ENCODE measurements around the gene PIP5K1C. TPM values are rescaled to one million over a fixed set of nuclear protein-coding genes. Genes with fewer than 3 reads are reported as not detected.

Gene PIP5K1C
- total RNA-seq, 1 donor from 2014 or later, result 24.5 TPM

DNA sequence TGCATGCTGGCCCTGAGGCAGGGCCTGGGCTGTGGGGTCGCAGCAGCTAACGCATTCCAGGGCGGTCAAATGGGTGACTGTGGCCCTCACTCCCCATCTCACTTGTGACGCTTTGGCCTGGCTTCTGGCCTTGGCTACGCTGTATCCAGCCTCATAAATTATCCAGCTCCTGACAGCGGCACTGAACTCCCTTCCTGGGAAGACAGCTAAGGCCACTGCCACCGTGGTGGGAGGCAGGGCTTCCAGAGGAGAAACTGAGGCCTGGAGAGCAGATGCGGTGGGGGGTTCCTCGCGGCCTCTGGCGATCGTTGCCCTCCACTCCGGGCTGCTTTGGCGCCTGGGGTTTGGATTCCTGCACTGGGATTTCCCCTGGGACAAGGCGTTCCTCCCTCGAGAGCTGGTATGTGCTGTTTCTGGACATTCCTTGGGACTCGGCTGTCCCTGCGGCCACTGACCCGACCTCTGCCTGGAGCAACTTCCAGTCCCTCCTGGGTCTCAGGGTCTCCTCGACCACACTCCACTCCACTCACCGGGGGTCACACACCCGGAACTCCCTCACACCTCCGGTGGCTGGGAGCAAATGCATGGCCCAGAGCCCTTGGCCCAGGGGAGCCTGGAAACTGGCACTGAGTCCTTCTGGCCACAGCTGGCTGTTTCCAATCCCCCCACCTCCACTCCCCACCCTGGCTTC, 97.0 kb downstream of the PIP5K1C start:
- H3K36me3 Mint-ChIP-seq (ENCODE audit: low read depth), result peaks cover 2% of the 10 kb centered on the region
- no peak overlapping the region for H3K27ac Mint-ChIP-seq
- H3K4me1 Mint-ChIP-seq (ENCODE audit: low read depth), result peaks cover 4% of the 10 kb centered on the region

DNA sequence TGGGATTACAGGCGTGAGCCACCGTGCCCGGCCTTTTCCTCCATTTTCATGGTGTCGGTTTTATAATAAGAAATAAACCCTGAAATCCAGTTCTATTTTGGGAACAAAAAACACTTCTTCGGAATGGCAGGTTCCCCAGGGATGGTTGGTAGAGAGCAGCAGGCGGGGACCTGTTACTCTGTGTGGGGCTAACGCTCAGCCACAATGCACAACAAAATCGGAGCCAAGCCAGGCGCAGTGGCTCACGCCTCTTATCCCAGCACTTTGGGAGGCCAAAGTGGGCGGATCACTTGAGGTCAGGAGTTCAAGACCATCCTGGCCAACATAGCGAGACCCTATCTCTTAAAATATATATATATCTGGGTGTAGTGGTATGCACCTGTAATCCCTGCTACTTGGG, 99.2 kb downstream of the PIP5K1C start:
- Mint-ChIP-seq H3K27me3 (ENCODE audit: insufficient read depth) (no peaks in the 10 kb centered on the region), H3K4me3 (no peak overlapping the region), H3K9me3 (no peaks in the 10 kb centered on the region), H3K36me3 (ENCODE audit: low read depth) (no peaks in the 10 kb centered on the region), H3K27ac (no peak overlapping the region), H3K4me1 (ENCODE audit: low read depth) (no peaks in the 10 kb centered on the region)
- DNase-seq (ENCODE audit: low spot score), result no peak
- intact Hi-C loops (cut with micrococcal nuclease), result no loop called here

More for the DNA sequence above, 97.0 kb downstream of the PIP5K1C start:
- intact Hi-C loops (cut with micrococcal nuclease), result no loop called here
- H3K9me3 Mint-ChIP-seq, result no peaks in the 10 kb centered on the region
- peaks cover 2% of the 10 kb centered on the region for H3K27me3 Mint-ChIP-seq (ENCODE audit: insufficient read depth)
- no peak for DNase-seq (ENCODE audit: low spot score)
- no peak overlapping the region for H3K4me3 Mint-ChIP-seq

DNA sequence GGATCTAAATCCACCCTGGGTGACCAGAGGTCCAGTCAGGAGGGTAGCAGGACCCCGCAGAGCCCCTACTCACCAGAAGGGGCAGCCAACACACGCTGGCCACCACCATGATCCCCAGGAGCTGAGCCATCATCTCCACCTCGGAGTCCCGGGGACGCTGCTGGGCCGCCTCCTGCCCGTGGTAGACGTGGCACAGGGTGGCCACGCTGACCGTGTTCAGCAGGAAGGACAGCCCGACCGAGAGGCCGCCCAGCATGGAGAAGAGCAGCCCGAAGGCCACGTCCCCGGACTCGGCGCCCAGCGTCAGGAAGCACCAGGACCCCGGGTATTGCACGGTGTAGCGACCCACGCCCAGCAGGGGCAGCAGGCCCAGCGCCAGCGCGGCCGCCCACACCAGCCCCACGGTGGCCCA, 100.5 kb downstream of the PIP5K1C start:
- no peaks in the 10 kb centered on the region for H3K4me1 Mint-ChIP-seq (ENCODE audit: low read depth)
- no peak for DNase-seq (ENCODE audit: low spot score)
- no peaks in the 10 kb centered on the region for H3K27me3 Mint-ChIP-seq (ENCODE audit: insufficient read depth)
- H3K9me3 Mint-ChIP-seq, result no peaks in the 10 kb centered on the region
- H3K27ac Mint-ChIP-seq, result no peak overlapping the region
- no peak overlapping the region for H3K4me3 Mint-ChIP-seq
- no peaks in the 10 kb centered on the region for H3K36me3 Mint-ChIP-seq (ENCODE audit: low read depth)
- intact Hi-C loops (cut with micrococcal nuclease), result no loop called here

DNA sequence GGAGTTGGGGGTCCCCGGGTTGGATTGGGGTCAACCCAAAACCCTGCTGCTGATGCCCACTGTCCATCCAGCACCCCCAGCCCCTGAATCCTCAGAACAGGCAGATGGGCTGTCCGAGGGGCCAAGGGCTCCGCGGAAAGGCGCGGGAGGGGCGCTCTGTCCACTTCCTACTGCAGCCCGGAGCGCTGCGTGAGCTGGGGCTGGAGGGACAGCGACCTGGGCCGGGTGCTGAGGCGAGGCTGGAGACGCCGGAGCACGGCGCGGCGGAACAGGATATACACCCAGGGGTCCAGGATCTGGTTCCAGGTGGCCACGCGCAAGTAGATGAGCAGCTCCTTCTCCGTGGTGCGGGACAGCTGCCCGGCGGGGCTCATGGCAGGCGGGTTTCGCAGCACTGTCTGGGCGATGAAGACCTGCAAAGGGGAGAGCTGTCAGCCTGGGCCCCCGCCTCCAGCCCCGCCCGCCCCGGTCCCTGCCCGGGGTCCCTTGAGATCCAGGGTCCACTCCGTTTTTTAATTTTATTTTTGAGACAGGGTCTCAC, 104.7 kb downstream of the PIP5K1C start:
- Mint-ChIP-seq H3K9me3 (no peaks in the 10 kb centered on the region), H3K27ac (no peak overlapping the region), H3K4me3 (no peak overlapping the region), H3K36me3 (ENCODE audit: low read depth) (no peaks in the 10 kb centered on the region), H3K4me1 (ENCODE audit: low read depth) (no peaks in the 10 kb centered on the region), H3K27me3 (ENCODE audit: insufficient read depth) (no peaks in the 10 kb centered on the region)
- DNase-seq (ENCODE audit: low spot score), result no peak
- intact Hi-C loops (cut with micrococcal nuclease), result no loop called here

DNA sequence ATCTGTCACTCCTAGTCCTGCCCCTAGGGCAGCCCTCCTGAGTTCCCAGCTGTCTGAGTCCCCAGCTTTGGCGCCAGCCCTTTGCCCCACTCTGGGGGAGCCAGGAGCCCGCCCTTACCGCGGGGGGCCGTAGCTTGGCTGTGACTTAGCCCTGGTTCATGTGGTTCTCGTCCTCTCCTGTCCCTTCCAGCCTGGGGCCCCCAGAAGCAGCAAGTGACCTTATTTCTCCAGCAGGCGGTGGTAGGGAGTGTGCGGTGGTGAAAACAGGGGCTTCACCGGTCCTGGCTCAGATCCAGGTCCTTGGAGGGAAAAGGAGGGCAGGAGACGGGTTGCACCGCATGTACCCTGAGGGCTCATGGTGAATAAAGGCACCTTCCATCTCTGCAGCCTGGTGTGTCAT, 107.1 kb downstream of the PIP5K1C start:
- DNase-seq (ENCODE audit: low spot score), result no peak
- no peak overlapping the region for H3K27ac Mint-ChIP-seq
- H3K4me1 Mint-ChIP-seq (ENCODE audit: low read depth), result no peaks in the 10 kb centered on the region
- intact Hi-C loops (cut with micrococcal nuclease), result no loop called here
- no peaks in the 10 kb centered on the region for H3K36me3 Mint-ChIP-seq (ENCODE audit: low read depth)
- H3K4me3 Mint-ChIP-seq, result no peak overlapping the region
- no peaks in the 10 kb centered on the region for H3K9me3 Mint-ChIP-seq
- H3K27me3 Mint-ChIP-seq (ENCODE audit: insufficient read depth), result no peaks in the 10 kb centered on the region

DNA sequence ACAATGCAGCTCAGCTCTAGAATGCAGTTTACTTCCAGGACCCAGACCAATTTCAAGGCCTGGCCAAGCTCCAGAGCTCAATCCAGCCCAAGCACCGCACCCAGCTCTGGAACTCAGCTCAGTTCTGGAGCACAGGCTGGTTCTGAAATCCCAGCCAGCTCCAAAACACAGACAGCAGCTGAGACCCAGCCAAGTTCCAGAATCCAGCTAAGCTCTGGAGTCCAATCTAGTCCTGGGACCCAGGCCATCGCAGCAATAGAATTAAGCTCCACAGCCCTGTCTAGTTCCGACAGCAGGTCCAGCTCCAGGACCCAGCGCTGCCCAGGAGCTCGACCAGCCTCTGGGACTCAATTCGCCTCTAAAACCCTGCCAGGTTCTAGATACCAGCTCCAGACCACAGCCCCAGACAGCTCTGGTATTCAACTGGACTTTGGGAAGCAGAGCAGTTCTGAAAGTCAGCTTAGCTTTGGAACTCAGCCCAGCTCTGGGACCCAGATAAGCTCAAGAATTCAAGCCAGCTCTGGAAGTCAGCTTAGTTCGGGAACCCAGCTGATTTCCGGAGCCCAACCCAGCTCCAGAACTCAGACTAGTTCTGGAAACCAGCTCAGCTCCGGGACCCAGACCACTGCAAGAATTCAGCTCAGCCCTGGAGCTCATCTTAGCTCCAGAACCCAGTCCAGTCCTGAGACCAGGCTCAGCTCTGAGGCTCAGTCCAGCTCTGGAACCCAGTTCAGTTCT, 108.2 kb downstream of the PIP5K1C start:
- intact Hi-C loops (cut with micrococcal nuclease), result no loop called here
- DNase-seq (ENCODE audit: low spot score), result no peak
- Mint-ChIP-seq H3K27me3 (ENCODE audit: insufficient read depth) (no peaks in the 10 kb centered on the region), H3K9me3 (no peaks in the 10 kb centered on the region), H3K27ac (no peak overlapping the region), H3K4me3 (no peak overlapping the region), H3K36me3 (ENCODE audit: low read depth) (no peaks in the 10 kb centered on the region), H3K4me1 (ENCODE audit: low read depth) (no peaks in the 10 kb centered on the region)

DNA sequence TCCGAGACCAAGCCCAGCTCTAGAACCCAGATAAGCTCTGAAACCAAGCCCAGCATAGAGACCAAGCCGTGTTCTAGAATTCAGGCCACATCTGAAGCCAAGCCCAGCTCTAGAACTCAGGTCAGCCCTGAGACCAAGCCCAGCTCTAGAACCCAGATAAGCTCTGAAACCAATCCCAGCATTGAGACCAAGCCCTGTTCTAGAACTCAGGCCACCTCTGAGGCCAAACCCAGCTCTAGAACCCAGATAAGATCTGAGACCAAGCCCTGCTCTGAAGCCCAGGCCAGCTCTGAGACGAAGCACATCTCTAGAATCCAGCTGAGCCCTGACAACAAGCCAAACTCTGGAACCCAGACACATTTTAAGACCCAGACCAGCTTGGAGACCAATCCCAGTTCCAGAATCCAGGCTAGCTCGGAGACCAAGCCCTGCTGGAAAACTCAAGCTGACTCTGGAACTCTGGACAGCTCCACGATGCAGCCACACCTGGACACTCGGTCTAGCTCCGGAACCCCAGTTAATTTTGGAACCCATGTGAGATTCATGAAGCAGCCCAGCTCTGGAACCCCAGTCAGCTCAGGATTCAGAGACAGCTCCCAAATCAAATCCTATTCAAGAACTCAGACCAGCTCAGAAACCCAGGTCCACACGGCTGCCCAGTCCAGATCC, 109.1 kb downstream of the PIP5K1C start:
- Mint-ChIP-seq H3K9me3 (no peaks in the 10 kb centered on the region), H3K27me3 (ENCODE audit: insufficient read depth) (no peaks in the 10 kb centered on the region), H3K27ac (no peak overlapping the region), H3K4me3 (no peak overlapping the region), H3K36me3 (ENCODE audit: low read depth) (no peaks in the 10 kb centered on the region), H3K4me1 (ENCODE audit: low read depth) (no peaks in the 10 kb centered on the region)
- intact Hi-C loops (cut with micrococcal nuclease), result no loop called here
- DNase-seq (ENCODE audit: low spot score), result no peak

DNA sequence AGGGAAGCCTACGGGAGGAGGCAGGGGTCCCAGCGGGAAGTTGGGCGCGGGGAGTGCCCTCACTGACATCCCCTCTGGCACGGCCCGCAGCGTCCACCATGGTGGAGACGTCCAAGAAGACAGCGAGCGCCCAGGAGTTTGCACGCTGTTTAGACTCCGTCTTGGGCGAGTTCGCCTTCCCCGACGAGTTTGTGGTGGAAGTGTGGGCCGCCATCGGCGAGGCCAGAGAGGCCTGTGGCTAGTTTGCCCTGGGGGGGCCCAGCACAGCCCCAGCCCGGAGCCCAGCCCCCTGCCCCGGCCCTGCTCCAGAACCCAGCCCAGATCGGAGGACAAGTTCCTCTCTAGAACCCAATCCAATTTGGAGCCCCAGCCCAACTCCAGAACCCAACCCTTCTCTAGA, 110.3 kb downstream of the PIP5K1C start:
- H3K4me1 Mint-ChIP-seq (ENCODE audit: low read depth), result no peaks in the 10 kb centered on the region
- no peak overlapping the region for H3K4me3 Mint-ChIP-seq
- no peak for DNase-seq (ENCODE audit: low spot score)
- H3K36me3 Mint-ChIP-seq (ENCODE audit: low read depth), result no peaks in the 10 kb centered on the region
- H3K9me3 Mint-ChIP-seq, result no peaks in the 10 kb centered on the region
- H3K27me3 Mint-ChIP-seq (ENCODE audit: insufficient read depth), result no peaks in the 10 kb centered on the region
- H3K27ac Mint-ChIP-seq, result no peak overlapping the region
- intact Hi-C loops (cut with micrococcal nuclease), result no loop called here

DNA sequence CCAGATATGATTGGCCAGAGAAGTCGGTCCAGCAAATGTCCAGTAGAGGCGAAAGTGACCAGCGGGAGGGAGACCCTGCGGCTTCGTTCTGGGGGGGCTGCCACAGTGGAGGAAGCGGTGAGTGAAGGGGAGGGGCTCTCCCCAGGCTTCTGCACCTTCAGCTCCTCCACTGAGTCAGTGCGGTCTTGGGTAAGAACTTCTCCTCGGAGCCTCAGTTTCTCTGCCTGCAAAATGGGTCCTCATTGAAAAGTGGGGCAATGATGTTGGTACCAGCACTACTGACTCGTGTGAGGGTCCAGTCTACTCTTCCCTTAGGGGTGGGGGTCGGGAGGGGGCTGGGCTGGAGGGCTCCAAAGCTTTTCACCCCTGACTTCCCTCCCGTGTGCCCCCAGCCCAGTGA, 110.8 kb downstream of the PIP5K1C start:
- Mint-ChIP-seq H3K36me3 (ENCODE audit: low read depth) (no peaks in the 10 kb centered on the region), H3K4me1 (ENCODE audit: low read depth) (no peaks in the 10 kb centered on the region), H3K4me3 (no peak overlapping the region), H3K9me3 (no peaks in the 10 kb centered on the region), H3K27me3 (ENCODE audit: insufficient read depth) (no peaks in the 10 kb centered on the region), H3K27ac (no peak overlapping the region)
- no peak for DNase-seq (ENCODE audit: low spot score)
- intact Hi-C loops (cut with micrococcal nuclease), result no loop called here

DNA sequence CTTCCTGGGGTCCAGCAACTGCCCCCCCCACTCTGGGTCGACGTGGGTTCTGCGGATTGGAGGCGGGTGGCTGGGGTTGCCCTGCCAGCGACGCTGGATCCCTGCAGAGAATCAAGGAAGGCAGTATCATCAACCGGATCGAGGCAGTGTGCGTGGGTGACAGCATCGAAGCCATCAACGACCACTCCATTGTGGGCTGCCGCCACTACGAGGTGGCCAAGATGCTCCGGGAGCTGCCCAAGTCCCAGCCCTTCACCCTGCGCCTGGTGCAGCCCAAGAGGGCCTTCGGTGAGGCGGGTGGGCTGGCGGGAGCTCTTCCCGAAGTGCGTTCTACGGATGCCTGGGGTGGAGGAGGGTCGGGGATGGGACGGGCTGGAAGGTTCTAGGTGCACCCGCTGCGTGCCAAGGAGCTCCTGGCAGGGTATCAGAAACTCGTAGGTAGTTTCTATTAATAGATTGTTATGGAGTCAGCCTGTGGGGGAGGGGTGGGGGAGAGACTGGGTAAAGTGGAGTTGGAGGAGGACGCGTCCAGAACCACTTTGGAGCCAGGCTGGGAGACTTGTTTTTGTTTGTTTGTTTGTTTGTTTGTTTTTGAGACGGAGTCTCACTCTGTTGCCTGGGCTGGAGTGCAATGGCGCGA, 113.4 kb downstream of the PIP5K1C start:
- Mint-ChIP-seq H3K4me1 (ENCODE audit: low read depth) (no peaks in the 10 kb centered on the region), H3K9me3 (no peaks in the 10 kb centered on the region), H3K27ac (no peak overlapping the region), H3K4me3 (no peak overlapping the region), H3K36me3 (ENCODE audit: low read depth) (no peaks in the 10 kb centered on the region), H3K27me3 (ENCODE audit: insufficient read depth) (peaks cover 6% of the 10 kb centered on the region)
- no peak for DNase-seq (ENCODE audit: low spot score)
- intact Hi-C loops (cut with micrococcal nuclease), result no loop called here

DNA sequence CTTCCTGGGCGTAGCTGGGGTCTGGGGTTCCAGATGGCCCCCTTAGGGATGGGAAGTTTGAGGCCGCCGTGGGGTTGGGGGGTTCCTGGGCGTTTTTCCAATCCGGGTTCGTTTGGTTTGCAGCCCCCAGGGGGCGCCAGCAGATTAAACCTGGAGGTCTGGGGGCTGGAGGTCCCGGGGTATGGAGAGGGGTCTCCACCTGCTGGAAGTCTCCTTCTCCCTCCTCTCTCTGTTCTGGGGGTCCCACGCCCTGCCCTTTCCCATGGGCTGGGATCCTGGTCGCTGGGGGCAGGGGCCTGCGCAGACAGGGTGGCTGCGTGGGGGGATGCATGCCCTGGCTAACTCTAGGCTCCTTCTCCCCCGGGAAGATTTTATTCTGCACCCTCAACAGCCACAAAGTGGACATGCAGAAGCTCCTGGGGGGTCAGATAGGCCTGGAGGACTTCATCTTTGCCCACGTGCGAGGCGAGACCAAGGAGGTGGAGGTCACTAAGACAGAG, 114.1 kb downstream of the PIP5K1C start:
- peaks cover 6% of the 10 kb centered on the region for H3K27me3 Mint-ChIP-seq (ENCODE audit: insufficient read depth)
- no peaks in the 10 kb centered on the region for H3K36me3 Mint-ChIP-seq (ENCODE audit: low read depth)
- no peak overlapping the region for H3K27ac Mint-ChIP-seq
- H3K4me1 Mint-ChIP-seq (ENCODE audit: low read depth), result no peaks in the 10 kb centered on the region
- no peak overlapping the region for H3K4me3 Mint-ChIP-seq
- intact Hi-C loops (cut with micrococcal nuclease), result no loop called here
- no peaks in the 10 kb centered on the region for H3K9me3 Mint-ChIP-seq
- DNase-seq (ENCODE audit: low spot score), result no peak

DNA sequence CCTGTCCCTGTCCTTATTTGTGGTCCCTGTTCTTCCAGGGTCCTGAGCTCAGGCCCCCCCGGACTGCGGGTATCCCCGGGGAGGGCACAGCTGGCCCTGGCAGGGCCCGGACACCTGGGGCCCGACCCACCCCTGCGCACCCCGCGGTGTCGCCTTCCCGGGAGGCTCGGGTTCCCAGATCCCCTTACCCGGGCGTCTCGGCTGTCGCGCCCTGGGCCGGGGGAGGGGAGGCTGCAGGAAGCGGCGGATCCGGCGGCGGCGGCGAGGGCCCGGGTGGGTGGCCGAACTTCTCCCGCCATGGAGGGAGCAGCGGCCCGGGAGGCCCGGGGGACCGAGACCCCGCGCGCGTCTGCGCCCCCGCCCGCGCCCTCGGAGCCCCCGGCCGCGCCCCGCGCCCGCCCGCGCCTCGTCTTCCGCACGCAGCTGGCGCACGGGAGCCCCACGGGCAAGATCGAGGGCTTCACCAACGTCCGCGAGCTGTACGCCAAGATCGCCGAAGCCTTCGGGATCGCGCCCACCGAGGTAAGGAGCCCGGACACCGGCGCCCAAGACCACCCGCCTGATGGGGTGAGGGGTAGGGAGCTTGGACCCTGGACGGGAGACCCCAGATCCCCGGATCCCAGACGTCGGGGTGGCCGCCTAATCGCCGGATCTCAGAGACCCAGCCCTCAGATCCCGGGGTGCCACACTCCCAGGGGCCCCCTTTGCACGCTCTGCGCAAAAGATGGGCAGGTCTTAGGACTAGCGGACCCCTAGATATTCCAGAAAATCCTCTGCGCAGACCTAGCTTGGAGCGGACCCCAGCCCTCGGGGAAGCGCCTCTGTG, 114.8 kb downstream of the PIP5K1C start, which contains the start of gene GIPC3:
TSS of gene GIPC3 (plus strand) at position 178 of the 826 bp plus-strand sequence. CDS start at position 298, 120 bp downstream.
- intact Hi-C loops (cut with micrococcal nuclease), result no loop called here
- peaks cover 6% of the 10 kb centered on the region for H3K27me3 Mint-ChIP-seq (ENCODE audit: insufficient read depth)
- no peak for DNase-seq (ENCODE audit: low spot score)

More for the DNA sequence above, 114.8 kb downstream of the PIP5K1C start, which contains the start of gene GIPC3:
- H3K4me1 Mint-ChIP-seq (ENCODE audit: low read depth), result no peaks in the 10 kb centered on the region
- no peak within 1 kb of the TSS for H3K4me3 Mint-ChIP-seq
- H3K36me3 Mint-ChIP-seq (ENCODE audit: low read depth), result no peaks in the 10 kb centered on the region
- no peaks in the 10 kb centered on the region for H3K9me3 Mint-ChIP-seq
- H3K27ac Mint-ChIP-seq, result no peak within 1 kb of the TSS

Measured in activated T-helper 1 cell treated with anti-CD3 and anti-CD28 coated beads, Interleukin-12 subunit alpha, Interleukin-12 subunit beta, Interleukin-2, Interleukin-4 antibody, amounts not matched to agents 30 ng/mL and 10 ng/mL and 1 ng/mL, durations not matched to agents 14 hours and 24 hours and 36 hours (primary cell).